Inflammatory macrophage treated with lipopolysaccharide for 1 hour (primary cell): Measurements from ENCODE around the gene BOK.

Source experiments
- DNase-seq, 2 donors: peaks; one replicate each; pipeline ENCODE4 v3.0.0-alpha.2; 2020 to 2022

The BOK gene

DNA sequence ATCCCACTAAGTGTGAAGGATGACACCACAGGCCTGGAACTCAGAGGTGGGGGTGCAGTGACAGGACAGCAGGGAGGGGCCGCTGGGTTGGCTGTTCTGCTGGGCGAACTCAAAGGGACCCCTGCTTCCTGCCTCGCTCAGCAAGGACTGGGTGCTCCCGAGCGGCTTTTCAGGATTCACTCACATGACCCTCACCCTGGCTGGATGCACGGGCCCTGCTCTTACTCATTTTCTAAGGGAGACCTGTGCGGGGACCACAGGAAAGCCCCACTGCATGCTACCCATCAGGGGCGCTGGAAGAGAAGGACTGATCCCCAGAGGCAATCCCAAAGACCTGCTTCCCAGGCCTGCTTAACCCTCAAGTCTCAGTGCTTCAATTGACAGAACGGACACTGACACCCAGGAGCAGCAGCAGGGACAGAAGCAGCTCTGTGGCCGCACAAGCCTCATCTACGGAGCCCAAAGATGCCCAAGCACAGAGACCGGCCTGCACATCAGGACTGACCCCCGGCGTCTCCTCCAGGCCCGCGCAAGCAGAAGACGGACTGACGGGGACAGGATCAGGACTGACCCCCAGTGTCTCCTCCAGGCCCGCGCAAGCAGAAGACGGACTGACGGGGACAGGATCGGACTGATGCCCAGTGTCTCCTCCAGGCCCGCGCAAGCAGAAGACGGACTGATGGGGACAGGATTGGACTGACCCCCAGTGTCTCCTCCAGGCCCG, 48.8 kb downstream of the BOK start:
- DNase-seq, result no peak

DNA sequence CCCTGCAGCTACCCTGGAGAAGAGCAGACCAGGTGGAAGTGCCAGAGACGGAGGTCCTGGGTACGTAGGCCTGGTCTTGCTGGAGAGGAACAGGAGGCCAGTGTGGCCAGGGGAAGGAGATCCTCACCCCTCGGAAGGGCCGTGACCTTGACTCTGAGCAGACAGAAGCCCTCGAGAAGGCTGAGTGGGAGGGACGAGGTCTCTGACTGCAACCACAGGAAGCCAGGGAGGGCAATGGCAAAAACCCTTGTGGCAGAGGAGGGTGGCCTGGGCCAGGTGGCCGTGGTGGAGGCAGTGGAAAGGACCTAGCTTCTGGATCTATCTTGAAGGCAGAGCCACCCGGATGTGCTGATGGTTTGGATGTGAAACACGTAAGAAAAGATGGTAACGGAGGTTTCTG, 50.3 kb downstream of the BOK start:
- DNase-seq, result peak; percentile 3 to 11

DNA sequence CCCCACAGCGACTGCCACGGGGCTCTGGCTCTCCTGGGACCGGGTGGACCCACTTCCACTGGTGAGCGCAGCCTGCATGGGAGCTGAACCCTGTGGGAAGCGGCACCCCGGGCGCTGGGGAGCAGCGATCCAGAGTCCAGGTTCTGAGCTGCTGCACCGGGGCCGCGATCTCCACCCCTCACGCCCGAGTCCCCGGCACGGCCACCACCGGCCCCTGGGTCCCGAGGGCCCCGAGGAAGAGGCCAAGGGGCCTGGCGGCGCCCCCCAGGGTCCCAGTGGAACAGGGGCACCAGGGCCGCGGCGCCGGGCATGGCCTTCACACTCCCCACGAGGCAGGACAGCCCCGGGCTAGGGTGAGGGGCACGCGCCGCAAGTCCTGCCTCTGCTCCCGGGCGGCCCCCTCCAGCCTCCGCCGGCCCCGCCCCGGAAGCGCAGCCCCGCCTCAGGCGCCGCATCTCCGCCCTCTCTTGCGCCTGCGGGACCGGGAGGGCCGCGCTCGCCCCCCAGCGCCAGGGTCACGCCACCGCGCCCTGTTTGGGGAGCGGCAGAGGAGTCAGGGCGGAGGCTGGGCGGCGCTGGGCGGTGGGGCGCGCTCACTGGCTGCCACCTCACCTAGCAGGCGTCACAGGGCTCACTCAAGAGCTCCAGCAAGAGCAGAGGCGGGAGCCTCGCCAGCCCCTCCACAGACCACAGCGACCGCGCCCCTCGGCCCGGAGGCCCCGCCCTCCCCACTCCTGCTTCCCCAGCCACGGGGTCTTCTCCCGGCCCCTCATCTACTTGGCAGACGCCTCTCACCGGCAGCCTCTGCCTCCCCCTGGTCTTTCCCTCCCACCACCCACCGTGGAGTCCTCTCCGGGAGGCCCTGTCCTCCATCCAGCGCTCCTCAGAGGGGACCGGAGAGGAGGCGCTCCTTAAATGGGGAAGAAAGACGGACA, 51.6 kb downstream of the BOK start:
- DNase-seq, result peak; percentile 66 to 77

GRCh38 chr2:241611062-241611461, 52.5 kb downstream of the BOK start:
- DNase-seq, result no peak

- no peak for DNase-seq
Observed at GRCh38 chr2:241612156-241613016, 53.8 kb downstream of the BOK start.

DNA sequence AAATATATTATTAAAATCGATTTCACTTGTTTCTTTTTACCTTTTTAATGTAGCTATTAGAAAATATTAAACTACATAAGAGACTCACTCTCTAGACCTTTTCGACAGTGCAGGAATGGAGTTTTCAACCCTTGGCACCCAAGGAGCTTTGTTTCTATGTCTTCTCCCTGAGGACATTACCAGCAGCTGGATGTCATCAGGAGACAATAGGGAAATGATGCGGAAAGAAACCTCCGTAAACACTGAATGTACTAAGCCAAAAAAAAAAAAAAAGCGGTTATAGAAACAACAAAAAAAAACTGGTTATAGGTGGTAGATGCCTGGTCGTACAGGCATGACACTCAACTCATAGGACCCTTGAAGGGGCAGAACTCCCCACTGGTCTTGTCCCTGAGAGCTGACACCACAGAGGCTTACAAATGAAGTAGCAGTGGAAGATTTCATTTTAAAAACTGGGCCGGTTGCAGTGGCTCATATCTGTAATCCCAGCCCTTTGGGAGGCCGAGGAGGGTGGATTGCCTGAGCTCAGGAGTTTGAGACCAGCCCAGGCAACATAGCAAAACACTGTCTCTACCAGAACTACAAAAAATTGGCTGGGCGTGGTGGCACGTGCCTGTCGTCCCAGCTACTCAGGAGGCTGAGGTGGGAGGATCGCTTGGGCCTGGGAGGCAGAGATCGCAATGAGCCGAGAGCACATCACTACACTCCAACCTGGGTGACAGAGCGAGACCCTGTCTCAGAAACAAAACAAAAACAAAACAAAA, 54.7 kb downstream of the BOK start:
- DNase-seq, result no peak

DNA sequence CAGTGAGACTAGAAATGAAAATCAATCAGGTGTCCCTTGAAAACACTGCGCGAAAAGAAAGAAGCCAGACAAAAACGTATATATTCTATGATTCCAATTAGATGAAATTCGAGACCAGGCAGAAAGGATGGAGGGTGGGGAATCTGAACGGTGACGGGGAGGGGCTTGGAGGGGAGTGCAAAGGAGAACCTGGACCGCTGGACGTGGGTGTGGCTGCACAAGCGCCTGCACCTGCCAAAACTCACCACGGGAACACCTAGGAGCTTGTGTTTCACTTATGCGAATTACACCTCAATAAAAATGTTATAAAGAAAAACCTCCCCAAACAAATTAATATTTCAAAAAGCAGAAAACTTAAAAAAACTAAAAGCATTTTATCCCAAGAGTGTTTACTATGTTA, 56.5 kb downstream of the BOK start:
- DNase-seq, result no peak

- DNase-seq, result no peak
Observed at GRCh38 chr2:241615522-241616052, 57.0 kb downstream of the BOK start.

GRCh38 chr2:241616168-241617125, 57.9 kb downstream of the BOK start:
- DNase-seq, result no peak

GRCh38 chr2:241617431-241618154, 59.0 kb downstream of the BOK start:
- DNase-seq, result peak in 1 of 2 donors; percentile 26

DNA sequence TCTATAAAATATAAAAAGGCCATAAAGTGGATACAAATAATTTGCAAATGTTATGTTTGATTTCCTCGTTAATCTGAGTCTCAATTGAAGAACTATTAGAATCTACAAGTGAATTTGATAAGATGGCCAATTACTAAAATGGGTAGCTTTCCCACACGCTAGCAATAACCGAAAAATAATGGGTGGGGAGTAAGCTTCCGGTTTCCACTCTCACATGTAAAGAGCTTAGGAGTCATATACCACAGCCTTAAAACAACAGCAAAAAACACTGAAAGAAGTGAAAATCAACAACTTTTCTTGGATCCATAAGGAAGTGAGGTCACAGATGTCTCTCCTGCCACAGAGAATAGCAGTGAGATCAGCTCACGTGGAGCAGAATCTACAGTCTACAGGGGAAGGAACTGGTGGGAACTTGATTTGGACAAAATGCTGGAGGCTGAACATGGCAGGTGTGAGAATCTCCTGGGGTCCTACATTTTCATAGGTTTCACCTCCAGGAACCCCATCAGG, 59.8 kb downstream of the BOK start:
- DNase-seq, result no peak

GRCh38 chr2:241618829-241619228, 60.3 kb downstream of the BOK start:
- no peak for DNase-seq

GRCh38 chr2:241619597-241620418, 61.3 kb downstream of the BOK start:
- no peak for DNase-seq

- peak in 1 of 2 donors; percentile 6 for DNase-seq
Observed at GRCh38 chr2:241620419-241620769, 61.8 kb downstream of the BOK start.
